ENCODE data around the gene MVK.

Gene MVK

DNA sequence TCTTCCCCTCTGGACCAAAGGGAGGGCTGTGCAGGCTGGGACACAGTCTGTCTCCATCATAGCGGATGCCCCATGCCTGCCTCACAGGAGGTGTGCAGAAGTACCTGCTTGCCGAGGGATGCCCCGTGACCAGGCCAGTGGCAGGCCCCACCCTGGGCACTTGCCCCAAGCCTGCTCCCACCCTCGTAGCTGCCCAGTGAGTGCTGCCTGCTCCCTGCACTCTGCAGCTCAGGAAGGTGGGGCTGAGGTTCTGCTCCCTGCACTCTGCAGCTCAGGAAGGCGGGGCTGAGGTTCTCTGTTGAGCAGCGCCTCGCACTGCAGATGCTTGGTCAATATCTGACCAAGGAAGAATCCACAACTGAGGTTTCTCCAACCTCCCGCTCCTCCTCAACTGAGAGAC lies 7.2 kb upstream of the MVK start:
- no peak for DNase-seq (ENCODE audit: low read depth, low spot score)

- DNase-seq (ENCODE audit: low read depth, low spot score) = no peak
Measured at GRCh38 chr12:109567296-109567695, 6.3 kb upstream of the MVK start.

DNA sequence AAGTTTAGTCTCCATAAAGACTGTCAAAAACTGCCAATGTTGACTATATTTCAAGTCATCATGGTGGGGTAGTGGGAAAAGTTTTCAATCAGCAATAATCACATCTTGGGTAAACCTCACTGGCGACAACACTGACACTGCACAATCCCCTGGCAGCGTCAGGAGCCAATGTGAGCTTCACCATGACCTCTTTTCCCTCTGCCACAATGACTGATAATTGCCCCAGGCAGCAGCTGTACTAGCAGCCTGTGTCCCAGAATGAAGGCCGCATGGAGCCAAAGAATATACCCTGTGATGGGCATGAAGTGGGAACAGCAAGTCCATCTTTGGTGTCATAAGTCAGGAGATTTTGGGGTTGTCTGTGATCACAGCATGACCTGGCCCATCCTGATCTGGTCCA lies 5.6 kb upstream of the MVK start:
- no peak for DNase-seq (ENCODE audit: low read depth, low spot score)

DNA sequence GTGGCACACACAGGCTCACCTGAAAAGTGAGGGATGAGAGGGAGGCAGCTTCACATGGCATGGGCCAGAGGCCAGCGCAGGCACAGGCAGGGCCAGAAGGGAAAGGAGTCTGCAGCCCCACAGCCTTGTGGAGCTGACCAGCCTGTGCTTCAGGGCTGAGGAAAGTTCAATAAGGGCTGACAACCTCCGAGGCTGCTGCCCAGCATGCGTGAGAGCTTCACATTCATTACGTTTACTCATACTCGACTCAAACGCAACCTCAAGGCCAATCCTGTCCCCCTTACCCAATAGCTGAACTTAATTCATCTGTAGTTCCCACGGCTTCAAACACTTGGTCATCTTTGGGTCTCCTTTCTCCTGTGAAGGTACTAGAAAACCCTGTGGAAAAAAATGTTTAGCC lies 5.1 kb upstream of the MVK start:
- no peak for DNase-seq (ENCODE audit: low read depth, low spot score)

DNA sequence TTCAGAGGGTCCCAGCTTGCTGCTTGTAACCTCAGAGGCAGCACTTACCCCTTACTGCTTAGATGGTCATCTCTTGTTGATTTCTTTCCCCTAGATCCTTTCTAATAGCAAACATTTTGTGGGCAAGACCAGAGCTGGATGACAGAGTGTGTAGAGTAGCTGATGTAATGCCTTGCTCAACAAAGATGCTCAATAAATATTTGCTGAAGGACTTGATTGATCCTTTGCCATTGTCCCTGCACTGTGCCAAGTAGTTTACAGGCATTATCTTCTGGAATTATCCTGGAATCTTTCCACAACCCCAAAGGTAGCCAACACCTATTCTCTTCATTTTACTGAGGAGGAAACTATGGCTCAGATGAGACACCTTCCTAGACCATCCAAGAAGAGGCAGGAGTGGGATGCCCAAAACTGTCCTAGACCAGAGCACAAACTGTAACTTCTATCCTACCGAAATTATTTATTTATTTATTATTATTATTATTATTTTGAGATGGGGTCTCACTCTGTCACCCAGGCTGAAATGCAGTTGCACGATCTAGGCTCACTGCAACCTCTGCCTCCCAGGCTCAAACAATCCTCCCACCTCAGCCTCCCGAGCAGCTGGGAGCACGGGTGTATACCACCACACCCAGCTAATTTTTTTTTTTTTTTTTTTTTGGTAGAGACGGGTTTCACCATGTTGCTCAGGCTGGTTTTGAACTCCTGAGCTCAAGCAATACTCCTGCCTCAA lies 1.7 kb upstream of the MVK start:
- DNase-seq (ENCODE audit: low read depth, low spot score) = no peak

DNA sequence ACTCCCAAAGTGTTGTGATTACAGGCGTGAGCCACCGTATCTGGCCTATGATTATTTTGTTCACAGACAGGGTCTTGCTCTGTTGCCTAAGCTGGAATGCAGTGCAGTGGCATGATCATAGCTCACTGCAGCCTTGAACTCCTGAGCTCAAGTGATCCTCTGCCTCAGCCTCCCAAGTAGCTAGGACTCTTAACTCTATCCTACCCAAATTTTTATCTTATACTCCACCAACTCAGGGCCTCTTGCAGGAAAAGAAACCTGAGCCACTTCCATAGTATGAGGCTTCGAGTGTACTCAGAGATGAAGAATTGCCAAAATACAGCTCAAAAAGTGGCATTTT lies 1.1 kb upstream of the MVK start:
- DNase-seq (ENCODE audit: low read depth, low spot score) = no peak

GRCh38 chr12:109573914-109574244 lies 285 bp downstream of the MVK start:
- no peak for DNase-seq (ENCODE audit: low read depth, low spot score)

GRCh38 chr12:109575683-109576082 lies 2.1 kb downstream of the MVK start:
- no peak for DNase-seq (ENCODE audit: low read depth, low spot score)

DNA sequence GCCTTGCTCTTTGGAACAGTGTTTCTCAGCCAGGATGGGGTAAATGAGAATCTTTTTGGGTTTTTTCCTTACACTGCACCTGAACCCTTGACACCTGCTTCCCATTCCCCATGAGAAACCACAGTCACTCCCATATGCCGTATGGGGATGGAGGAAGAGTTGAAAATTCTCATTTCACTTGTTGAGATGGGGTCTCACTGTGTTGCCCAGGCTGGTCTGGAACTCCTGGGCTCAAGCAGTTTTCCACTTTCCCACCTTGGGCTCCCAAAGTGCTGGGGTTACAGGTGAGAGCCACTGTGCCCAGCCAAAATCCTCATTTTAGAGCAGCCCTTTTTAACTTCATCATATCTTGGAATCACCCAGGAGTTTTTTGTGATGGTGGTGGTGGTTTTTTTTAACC lies 3.7 kb downstream of the MVK start:
- no peak for DNase-seq (ENCODE audit: low read depth, low spot score)

DNA sequence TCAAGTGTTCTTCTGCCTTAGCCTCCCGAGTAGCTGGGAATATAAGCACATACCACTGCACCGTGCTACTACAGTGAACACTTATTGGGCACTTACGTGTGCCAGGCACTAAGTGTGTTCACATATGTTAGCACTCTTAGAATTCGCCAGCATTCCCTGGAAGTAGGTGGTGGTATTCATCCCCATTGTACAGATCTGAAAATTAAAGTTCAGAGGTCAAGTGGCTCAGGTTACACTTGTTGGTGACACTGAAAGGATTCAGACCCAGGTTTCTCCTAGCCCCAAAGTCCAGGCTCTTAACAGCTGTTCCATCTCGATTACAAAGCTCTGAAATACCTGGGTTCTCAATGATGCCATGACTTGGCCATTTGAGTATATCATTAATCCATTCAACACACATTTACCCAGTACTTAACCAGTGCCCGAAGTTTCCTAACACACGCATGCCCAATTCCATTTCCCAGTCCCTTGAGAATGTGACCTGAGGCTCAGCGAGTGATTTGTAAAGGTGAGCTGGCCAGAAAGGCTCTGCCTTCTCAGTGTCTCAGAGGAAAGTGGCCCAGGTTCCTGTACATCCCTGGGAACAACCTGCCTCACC lies 4.8 kb downstream of the MVK start:
- DNase-seq (ENCODE audit: low read depth, low spot score) = no peak

DNA sequence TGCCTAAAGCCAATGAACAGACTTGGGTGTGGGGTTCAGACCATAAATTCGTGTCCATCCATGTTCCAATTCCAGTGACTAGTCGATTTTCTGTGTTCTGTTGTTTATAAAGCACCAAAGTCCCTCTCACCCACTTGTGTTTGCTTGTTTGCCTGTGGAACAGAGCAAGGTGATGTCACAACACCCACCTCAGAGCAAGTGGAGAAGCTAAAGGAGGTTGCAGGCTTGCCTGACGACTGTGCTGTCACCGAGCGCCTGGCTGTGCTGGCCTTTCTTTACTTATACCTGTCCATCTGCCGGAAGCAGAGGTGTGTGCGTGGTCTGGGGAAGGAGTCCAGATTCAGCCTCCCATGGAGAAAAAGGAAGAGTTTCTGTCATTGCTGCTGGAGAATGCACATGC lies 6.0 kb downstream of the MVK start:
- DNase-seq (ENCODE audit: low read depth, low spot score) = no peak

DNA sequence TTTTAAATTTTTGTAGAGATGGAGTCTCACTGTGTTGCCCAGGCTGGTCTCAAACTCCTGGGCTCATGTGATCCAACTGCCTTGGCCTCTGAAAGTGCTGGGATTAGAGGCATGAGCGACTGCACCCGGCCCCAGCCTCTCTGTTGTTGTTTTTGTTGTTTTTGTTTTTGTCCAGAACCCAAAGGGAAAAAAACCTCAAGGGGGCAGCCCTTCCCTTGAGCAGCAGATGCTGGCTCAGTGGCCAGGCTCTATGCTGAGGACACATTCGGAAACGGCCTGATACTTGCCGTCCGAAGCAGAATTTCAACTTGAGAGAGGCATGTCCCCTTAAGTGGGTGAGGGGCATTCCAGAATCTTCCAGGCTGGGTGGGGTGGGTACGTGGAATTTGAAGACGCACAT lies 6.7 kb downstream of the MVK start:
- DNase-seq (ENCODE audit: low read depth, low spot score) = no peak

DNA sequence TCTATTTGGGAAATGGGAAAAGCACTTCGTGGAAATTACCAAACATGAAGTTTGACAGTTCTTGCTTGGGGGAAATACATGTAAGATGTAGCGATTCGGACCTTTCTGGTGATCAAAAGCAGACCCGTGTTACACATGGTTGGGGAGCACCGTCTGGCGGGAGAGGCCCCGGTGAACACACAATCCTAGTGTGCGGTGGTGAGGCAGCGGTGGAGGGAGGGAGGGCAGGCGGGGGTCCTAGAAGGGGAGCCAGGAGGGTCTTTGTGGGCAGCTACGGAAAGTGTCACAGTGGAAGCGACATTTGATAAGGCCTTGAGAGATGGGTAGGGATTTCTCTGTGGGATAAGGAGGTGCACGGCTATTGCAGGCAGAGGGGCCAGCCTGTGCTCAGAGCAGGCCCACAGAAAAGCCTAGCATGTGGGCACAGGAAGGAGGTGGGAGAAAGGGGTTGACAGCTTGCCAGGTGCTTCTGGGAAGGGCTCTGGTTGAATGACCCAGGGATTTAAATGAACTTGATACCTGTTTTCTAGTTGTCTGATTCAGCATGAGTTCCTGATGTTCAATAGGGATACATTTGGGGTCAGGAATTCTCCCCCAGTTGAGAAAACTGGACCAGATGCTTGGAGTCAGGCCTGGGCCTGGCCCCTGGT lies 7.2 kb downstream of the MVK start:
- no peak for DNase-seq (ENCODE audit: low read depth, low spot score)

- DNase-seq (ENCODE audit: low read depth, low spot score) = no peak
Measured at GRCh38 chr12:109581334-109581691, 7.7 kb downstream of the MVK start.

- DNase-seq (ENCODE audit: low read depth, low spot score) = no peak
Measured at GRCh38 chr12:109581856-109582255, 8.3 kb downstream of the MVK start.

- DNase-seq (ENCODE audit: low read depth, low spot score) = no peak
Measured at GRCh38 chr12:109582636-109583035, 9.0 kb downstream of the MVK start.

- no peak for DNase-seq (ENCODE audit: low read depth, low spot score)
Measured at GRCh38 chr12:109583733-109584132, 10.1 kb downstream of the MVK start.

DNA sequence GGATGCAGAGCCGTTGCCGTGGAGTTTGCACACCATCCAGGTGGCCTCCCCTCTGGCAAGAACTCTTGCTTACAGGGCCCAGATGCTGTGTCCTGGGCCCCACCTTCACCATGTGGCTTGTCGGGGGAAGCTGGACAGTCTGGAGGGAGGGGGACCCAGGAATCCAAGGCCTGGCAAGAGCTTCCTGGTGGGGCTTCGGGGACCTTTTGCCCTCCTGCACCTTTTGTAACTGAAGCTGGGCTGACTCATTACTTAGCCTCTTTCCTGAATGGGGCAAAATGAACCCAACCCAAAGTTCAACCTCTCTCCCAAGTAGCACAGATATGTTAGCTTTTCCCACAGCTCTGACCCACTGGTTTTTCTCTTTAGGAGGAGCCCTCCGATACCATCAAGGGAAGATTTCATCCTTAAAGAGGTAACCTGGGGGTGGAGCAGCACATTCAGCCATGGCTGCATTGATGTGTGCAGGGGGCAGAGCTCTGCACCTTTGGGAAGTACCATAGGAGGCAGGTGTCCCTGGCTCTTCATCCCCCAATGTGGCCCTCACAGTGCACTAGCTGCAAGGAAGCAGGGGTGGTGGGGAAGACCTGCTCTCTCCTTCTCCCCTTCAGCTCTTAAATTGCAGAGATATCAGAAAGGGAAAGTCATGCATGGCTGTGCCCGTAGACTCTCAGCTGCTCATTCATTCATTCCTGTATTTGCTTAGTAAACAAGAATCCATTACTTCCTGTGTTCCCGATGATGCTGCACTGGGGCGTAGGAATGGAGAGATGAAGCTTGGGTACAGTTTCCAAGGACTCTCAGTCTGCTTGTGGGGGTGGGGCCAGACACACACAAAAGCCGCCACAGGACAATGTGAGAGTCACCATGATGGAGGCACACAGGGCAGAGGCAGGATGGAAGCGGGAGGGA lies 13.0 kb downstream of the MVK start:
- DNase-seq (ENCODE audit: low read depth, low spot score) = no peak

DNA sequence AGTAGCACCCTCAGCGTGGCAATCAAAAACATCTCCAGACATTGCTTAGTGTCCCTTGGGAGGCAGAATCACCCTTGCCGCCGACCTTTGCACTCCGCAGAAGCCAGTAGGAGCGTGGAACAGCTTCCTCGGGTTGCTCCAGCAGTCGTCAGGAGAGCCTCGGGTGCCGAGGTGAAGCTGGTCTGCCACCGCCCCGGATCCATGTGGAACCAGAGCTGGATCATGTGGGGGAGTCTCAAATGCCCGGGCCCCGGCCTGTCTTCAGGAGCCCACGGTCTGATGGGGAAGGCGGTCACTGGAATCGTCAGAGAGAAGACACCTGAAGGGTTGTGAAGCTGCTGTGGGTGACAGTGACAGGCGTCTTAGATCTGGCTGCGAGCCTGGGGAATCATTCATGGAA lies 14.3 kb downstream of the MVK start:
- no peak for DNase-seq (ENCODE audit: low read depth, low spot score)

GRCh38 chr12:109588461-109589239 lies 15.1 kb downstream of the MVK start:
- no peak for DNase-seq (ENCODE audit: low read depth, low spot score)

DNA sequence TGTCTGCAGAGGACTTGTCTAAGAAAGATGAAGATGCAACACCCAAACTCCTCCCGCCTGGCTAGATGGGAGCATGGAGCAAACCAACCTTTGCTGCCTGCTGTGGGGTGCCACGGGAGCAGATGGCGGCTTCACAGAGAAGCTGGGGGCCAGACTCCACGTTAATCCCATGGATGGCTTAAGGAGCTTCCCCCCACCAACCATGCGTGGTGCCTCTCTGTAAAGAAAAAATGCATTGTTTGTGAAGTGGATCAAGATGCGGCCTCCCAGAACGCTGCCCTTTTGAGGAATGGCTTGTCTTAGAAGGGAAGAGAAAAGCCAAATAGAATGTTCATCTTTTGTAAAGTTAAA lies 15.6 kb downstream of the MVK start:
- DNase-seq (ENCODE audit: low read depth, low spot score) = no peak

DNA sequence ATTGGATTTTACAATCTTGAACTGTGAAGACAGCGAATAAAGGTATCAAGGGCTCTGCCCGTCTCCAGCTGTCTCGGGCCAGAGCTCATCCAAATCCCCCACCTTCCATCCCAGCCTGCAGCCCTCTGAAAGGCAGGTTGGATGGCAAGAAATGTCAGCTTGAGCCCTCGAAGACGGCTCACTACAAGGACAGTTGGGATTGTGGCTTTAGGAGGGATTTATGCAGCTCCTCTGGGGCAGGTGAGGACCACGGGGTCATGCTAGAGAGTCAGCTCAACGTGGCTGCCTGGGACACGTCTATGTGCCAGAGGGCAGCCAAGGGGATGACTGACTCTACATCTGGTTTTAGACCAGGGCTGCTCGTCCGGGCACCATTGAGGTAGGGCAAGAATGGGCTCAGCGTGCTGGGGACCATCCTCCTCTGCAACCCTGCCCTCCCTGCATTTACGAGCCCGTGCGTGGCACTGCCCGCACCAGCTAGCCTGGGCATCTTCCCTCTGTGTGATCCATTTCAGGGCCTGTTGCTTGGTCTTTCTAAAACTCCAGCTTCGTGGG lies 16.2 kb downstream of the MVK start:
- no peak for DNase-seq (ENCODE audit: low read depth, low spot score)
